Body of pancreas (tissue), 4 donors: ENCODE data around the gene FKBP1A.

ENCODE experiments used
- CTCF ChIP-seq, 7 experiments: fragments of 450-650 bp in 4 of 7; fragments of 200-600 bp in 3 of 7; sonication (generic) in 3 of 7; IDR thresholded peaks; one replicate each; pipeline ENCODE4 v1.5.1; 2016 to 2019; ENCODE audit warnings: antibody characterized with exemption in 7 of 7
- POLR2A ChIP-seq, 3 donors: fragments of 450-650 bp; IDR thresholded peaks; one replicate each; pipeline ENCODE4 v1.6.1; 2016; ENCODE audit warnings: antibody characterized with exemption in 3 of 3, mild to moderate bottlenecking in 2 of 3

GRCh38 chr20:1389703-1390580 is 2.9 kb downstream of the FKBP1A start:
- peak in 1 of 7 experiments; percentile 3 for TF ChIP-seq CTCF (IDR thresholded peaks at IDR 0.05)
- TF ChIP-seq POLR2A (IDR thresholded peaks at IDR 0.05): no peak
